Measurements from ENCODE around the gene NELL1. TPM values are rescaled to one million over a fixed set of nuclear protein-coding genes. Genes with fewer than 3 reads are reported as not detected.

Gene NELL1
- total RNA-seq, 1 experiment from 2014 or later = 2.6 TPM

DNA sequence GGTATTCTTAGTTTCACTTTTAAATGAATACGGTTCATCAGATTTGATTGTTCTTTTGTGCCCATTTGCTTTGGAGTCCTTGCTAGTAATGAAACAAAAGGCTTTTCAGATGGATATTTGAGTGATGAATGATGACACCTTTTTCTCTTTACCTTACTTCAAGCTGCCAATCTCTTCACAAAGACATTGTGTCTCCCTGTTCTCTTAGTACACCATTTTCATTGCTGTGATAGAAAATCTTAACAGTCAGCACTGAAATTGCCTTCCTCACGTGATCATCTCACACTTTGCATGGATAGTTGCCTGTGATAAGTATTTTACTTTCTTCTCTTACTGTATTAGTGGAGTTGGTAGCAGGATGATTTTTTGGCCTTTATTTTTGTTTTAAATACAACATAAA lies 396.6 kb downstream of the NELL1 start:
- H3K36me3 ChIP-seq (replicated peaks; ENCODE audit: control insufficient read depth, insufficient read depth, low read length) = no peaks in the 10 kb centered on the region
- no peak overlapping the region for H3K4me3 ChIP-seq (ENCODE audit: insufficient read depth, low read depth, low read length)
- H3K27me3 ChIP-seq (ENCODE audit: control insufficient read depth, insufficient read depth, low read length) = no peaks in the 10 kb centered on the region
- no peak for DNase-seq

DNA sequence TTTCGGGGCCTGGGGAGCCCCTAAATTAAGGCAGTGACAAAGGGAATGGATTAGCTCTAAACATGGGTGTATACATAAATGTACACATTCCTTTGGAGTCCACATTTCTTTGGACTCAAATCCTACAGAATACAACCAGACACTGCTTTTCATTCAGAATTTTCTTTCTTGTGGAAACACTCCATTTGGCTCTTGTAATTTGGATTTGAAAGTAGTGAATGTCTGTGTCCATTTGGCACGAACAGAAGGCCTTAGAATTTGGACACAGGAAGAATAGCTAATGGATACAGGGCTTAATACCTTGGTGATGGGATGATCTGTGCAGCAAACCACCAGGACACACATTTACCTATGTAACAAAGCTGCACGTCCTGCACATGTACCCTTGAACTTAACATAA lies 399.5 kb downstream of the NELL1 start:
- no peak for DNase-seq
- Histone ChIP-seq H3K4me3 (ENCODE audit: insufficient read depth, low read depth, low read length) (no peak overlapping the region), H3K27me3 (ENCODE audit: control insufficient read depth, insufficient read depth, low read length) (no peaks in the 10 kb centered on the region), H3K36me3 (replicated peaks; ENCODE audit: control insufficient read depth, insufficient read depth, low read length) (no peaks in the 10 kb centered on the region)

DNA sequence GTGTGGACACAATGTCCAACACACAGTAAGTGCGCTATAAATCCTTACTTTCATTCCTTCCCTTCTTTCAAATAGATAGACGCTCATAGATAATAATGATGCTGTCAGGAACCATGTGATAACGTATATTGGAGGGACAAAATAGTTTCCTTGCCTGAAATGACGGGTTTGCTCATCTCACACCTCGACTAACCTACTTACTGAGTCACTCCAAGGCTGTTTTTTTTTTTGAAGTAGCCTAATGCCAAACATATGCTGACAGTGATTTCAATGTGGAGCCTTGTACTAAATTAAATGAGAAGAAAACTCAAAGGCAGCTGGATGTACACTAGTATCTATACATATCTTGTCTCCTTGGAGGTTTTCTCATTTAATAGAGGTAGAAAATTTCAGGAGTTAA lies 400.5 kb downstream of the NELL1 start:
- no peak for DNase-seq

DNA sequence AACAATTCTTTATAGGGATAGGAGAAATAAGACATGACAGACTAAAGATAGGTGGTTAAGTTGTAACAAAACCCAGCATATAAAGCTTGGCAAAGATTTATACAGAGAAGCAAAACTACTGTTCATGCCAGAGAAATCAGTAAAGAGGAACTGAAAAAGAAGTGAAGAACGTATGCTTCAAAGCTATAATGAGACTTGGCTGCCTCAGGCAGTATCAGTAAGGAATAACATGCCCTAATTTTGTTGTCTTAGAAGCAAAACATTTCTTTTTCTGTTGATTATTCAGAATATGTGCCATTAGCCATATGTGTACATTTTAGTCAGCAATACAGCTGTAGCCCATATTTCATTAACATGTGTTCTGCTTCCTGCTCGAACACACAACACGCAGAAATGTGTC lies 403.2 kb downstream of the NELL1 start:
- H3K4me3 ChIP-seq (ENCODE audit: insufficient read depth, low read depth, low read length) = no peak overlapping the region
- no peak for DNase-seq
- H3K36me3 ChIP-seq (replicated peaks; ENCODE audit: control insufficient read depth, insufficient read depth, low read length) = no peaks in the 10 kb centered on the region
- H3K27me3 ChIP-seq (ENCODE audit: control insufficient read depth, insufficient read depth, low read length) = no peaks in the 10 kb centered on the region

More for the DNA sequence above, 400.5 kb downstream of the NELL1 start:
- H3K27me3 ChIP-seq (ENCODE audit: control insufficient read depth, insufficient read depth, low read length) = no peaks in the 10 kb centered on the region
- no peaks in the 10 kb centered on the region for H3K36me3 ChIP-seq (replicated peaks; ENCODE audit: control insufficient read depth, insufficient read depth, low read length)
- no peak overlapping the region for H3K4me3 ChIP-seq (ENCODE audit: insufficient read depth, low read depth, low read length)

- Histone ChIP-seq H3K4me3 (ENCODE audit: insufficient read depth, low read depth, low read length) (no peak overlapping the region), H3K27me3 (ENCODE audit: control insufficient read depth, insufficient read depth, low read length) (no peaks in the 10 kb centered on the region), H3K36me3 (replicated peaks; ENCODE audit: control insufficient read depth, insufficient read depth, low read length) (no peaks in the 10 kb centered on the region)
- no peak for DNase-seq
Observed at GRCh38 chr11:21082853-21083252, 413.5 kb downstream of the NELL1 start.

- no peaks in the 10 kb centered on the region for H3K36me3 ChIP-seq (replicated peaks; ENCODE audit: control insufficient read depth, insufficient read depth, low read length)
- H3K27me3 ChIP-seq (ENCODE audit: control insufficient read depth, insufficient read depth, low read length) = no peaks in the 10 kb centered on the region
- DNase-seq = no peak
- no peak overlapping the region for H3K4me3 ChIP-seq (ENCODE audit: insufficient read depth, low read depth, low read length)
Observed at GRCh38 chr11:21088930-21089329, 419.5 kb downstream of the NELL1 start.

- DNase-seq = no peak
- Histone ChIP-seq H3K36me3 (replicated peaks; ENCODE audit: control insufficient read depth, insufficient read depth, low read length) (no peaks in the 10 kb centered on the region), H3K4me3 (ENCODE audit: insufficient read depth, low read depth, low read length) (no peak overlapping the region), H3K27me3 (ENCODE audit: control insufficient read depth, insufficient read depth, low read length) (no peaks in the 10 kb centered on the region)
Observed at GRCh38 chr11:21104641-21105040, 435.3 kb downstream of the NELL1 start.

DNA sequence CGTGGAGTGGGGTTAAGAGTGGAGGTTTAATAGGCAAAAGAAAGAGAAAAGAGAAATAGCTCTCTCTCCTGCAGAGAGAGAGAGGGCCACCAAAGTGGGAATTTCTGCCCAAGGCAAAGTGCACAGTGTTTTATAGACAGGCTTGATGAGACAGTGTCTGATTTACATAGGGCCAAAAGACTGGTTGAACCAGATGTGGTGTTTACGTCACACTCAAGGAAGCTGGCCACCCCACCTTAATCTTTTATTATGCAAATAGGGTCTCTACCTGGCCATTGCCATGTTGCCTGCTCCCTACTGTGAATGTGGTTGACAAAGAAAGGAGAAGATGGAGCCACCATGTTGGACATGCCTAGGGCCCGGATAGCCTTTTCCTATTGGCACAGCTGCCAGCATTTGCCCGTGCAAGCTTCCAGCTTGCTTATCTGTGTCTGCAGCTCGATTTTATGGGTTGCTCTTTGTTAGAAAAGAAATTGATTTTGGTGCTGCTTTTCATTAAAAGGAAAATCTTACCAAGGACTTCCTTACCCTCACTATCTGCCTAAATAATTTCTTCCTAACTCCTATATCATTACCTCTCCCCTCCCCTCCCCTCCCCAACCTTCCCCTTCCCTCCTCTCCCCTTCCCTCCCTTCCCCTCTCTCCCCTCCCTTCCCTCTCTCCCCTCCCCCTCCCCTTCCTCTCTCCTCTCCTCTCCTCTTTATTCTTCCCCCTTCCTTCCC lies 436.0 kb downstream of the NELL1 start:
- H3K27me3 ChIP-seq (ENCODE audit: control insufficient read depth, insufficient read depth, low read length) = no peaks in the 10 kb centered on the region
- no peak for DNase-seq
- no peak overlapping the region for H3K4me3 ChIP-seq (ENCODE audit: insufficient read depth, low read depth, low read length)
- no peaks in the 10 kb centered on the region for H3K36me3 ChIP-seq (replicated peaks; ENCODE audit: control insufficient read depth, insufficient read depth, low read length)

GRCh38 chr11:21109341-21109740 lies 440.0 kb downstream of the NELL1 start:
- H3K4me3 ChIP-seq (ENCODE audit: insufficient read depth, low read depth, low read length) = no peak overlapping the region
- no peaks in the 10 kb centered on the region for H3K36me3 ChIP-seq (replicated peaks; ENCODE audit: control insufficient read depth, insufficient read depth, low read length)
- no peaks in the 10 kb centered on the region for H3K27me3 ChIP-seq (ENCODE audit: control insufficient read depth, insufficient read depth, low read length)
- DNase-seq = no peak

GRCh38 chr11:21110415-21110814 lies 441.0 kb downstream of the NELL1 start:
- H3K4me3 ChIP-seq (ENCODE audit: insufficient read depth, low read depth, low read length) = no peak overlapping the region
- H3K27me3 ChIP-seq (ENCODE audit: control insufficient read depth, insufficient read depth, low read length) = no peaks in the 10 kb centered on the region
- DNase-seq = no peak
- H3K36me3 ChIP-seq (replicated peaks; ENCODE audit: control insufficient read depth, insufficient read depth, low read length) = no peaks in the 10 kb centered on the region

DNA sequence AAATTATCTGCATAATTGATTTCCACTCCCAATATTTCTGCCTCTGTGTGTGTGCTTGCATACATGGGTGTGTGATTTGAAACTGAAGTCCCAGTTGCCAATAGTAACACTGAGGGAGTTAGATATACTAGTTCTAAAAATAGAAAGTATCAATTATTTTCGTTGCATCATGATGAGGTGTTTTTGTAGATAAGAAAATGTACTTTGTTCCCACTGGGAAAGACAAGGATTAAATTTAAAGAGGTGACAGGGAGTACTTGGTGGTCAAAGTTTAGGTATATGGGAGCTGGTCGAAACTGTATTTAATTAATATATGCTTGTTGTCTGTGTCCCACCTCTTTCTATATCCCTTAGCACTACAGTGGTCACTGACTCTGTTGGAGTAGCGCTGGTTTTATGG lies 444.5 kb downstream of the NELL1 start:
- Histone ChIP-seq H3K4me3 (ENCODE audit: insufficient read depth, low read depth, low read length) (no peak overlapping the region), H3K27me3 (ENCODE audit: control insufficient read depth, insufficient read depth, low read length) (no peaks in the 10 kb centered on the region), H3K36me3 (replicated peaks; ENCODE audit: control insufficient read depth, insufficient read depth, low read length) (no peaks in the 10 kb centered on the region)
- no peak for DNase-seq

- Histone ChIP-seq H3K4me3 (ENCODE audit: insufficient read depth, low read depth, low read length) (no peak overlapping the region), H3K36me3 (replicated peaks; ENCODE audit: control insufficient read depth, insufficient read depth, low read length) (no peaks in the 10 kb centered on the region), H3K27me3 (ENCODE audit: control insufficient read depth, insufficient read depth, low read length) (no peaks in the 10 kb centered on the region)
- DNase-seq = no peak
Observed at GRCh38 chr11:21116009-21116408, 446.6 kb downstream of the NELL1 start.

DNA sequence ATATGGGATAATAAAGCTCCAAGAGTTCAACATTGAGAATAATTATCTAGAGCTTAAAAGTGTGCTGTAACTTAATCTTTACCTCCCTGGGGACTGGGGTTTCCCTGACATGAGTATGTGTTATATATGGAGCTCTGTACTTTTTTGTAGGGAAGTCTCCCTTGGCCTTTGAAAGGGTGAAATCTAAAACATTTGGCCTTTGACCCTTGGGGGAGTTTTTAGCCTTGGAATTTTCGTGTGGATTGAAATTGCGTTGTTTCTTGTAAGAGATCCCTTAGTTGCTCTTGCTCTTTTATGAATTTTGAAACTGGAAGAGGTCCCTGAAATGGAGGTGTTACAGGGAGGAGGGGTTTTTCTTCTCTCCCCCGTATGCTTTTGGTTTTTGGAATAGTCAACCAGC lies 450.0 kb downstream of the NELL1 start:
- Histone ChIP-seq H3K27me3 (ENCODE audit: control insufficient read depth, insufficient read depth, low read length) (no peaks in the 10 kb centered on the region), H3K4me3 (ENCODE audit: insufficient read depth, low read depth, low read length) (no peak overlapping the region), H3K36me3 (replicated peaks; ENCODE audit: control insufficient read depth, insufficient read depth, low read length) (no peaks in the 10 kb centered on the region)
- no peak for DNase-seq

DNA sequence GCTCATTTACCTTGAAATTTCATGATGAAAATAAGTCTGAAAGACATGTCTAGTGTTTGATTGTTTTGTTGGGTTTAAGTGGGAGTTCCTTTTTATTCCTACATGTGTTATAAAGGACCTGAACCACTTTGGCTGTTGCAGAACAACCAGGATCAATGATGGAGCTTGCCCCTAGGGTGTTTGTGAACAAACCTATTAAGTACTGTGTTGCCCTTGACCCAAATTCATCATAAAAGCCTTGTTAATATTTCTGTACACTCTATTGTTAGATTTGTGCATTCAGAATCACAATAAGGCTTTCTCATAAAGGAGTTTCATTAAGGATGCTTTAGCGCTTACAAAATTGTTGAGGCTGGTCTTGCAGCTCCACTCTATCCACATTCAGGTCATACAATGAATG lies 452.6 kb downstream of the NELL1 start:
- Histone ChIP-seq H3K27me3 (ENCODE audit: control insufficient read depth, insufficient read depth, low read length) (no peaks in the 10 kb centered on the region), H3K4me3 (ENCODE audit: insufficient read depth, low read depth, low read length) (no peak overlapping the region), H3K36me3 (replicated peaks; ENCODE audit: control insufficient read depth, insufficient read depth, low read length) (no peaks in the 10 kb centered on the region)
- no peak for DNase-seq

DNA sequence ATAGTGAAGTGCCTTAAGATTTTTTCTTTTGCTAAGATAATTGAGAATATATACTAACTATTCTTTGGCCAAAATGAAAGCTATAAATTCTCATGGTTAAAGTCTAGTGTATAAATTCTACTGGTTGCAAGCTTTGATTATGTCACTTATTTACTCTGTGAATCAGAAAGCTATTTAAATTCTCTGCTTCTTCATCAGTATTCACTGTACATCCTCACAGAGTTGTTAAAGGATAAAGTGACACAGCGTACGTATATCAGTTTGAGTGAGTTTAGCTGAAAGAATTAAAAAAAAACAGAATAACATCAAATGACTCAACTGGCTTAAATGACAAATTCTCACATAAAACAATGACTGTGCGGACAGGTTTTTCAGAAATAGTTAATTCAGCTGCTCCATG lies 453.1 kb downstream of the NELL1 start:
- Histone ChIP-seq H3K36me3 (replicated peaks; ENCODE audit: control insufficient read depth, insufficient read depth, low read length) (no peaks in the 10 kb centered on the region), H3K4me3 (ENCODE audit: insufficient read depth, low read depth, low read length) (no peak overlapping the region), H3K27me3 (ENCODE audit: control insufficient read depth, insufficient read depth, low read length) (no peaks in the 10 kb centered on the region)
- DNase-seq = no peak

Measured in H7 (cell line).